ENCODE data around the gene ZNF579. TPM values are rescaled to one million over a fixed set of nuclear protein-coding genes. Genes with fewer than 3 reads are reported as not detected.

Gene ZNF579
- total RNA-seq, 1 donor: 6.9 TPM

DNA sequence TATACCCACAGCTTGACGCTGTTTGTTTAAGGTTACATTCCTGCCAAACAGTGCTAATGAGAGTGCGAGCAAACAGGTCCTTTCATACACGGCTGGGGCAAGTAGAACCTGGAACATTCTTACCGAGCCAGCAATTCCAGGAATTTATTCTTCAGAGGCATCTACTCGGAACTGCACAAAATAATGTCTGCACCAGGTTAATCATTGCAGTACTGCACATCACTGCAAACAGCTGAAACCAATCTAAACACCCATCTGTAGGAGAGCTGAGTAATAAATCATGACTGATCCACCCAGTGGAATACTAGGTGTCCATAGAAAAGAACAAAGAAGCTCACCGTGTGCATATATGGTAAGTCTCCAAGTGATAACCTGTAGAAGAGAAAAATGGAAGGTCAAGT, 1.2 kb upstream of the ZNF579 start:
- Histone ChIP-seq H3K27ac (ENCODE audit: low read depth, low read length) (no peak overlapping the region), H3K79me2 (ENCODE audit: insufficient read depth, low read length) (peaks cover 23% of the 10 kb centered on the region), H3K27me3 (ENCODE audit: insufficient read depth, low read length) (no peaks in the 10 kb centered on the region), H4K20me1 (ENCODE audit: insufficient read depth, low read length) (no peaks in the 10 kb centered on the region), H3K4me1 (ENCODE audit: insufficient read depth, low read length) (peaks cover 19% of the 10 kb centered on the region), H3K9me3 (ENCODE audit: low read depth, low read length) (no peaks in the 10 kb centered on the region), H3K4me2 (ENCODE audit: insufficient read depth, low read length) (peak overlapping the region; percentile 90), H3K4me3 (ENCODE audit: insufficient read depth, low read length) (no peak overlapping the region), H3K36me3 (ENCODE audit: insufficient read depth, low read length) (peaks cover 8% of the 10 kb centered on the region), H2AFZ (ENCODE audit: low read length) (no peak overlapping the region)
- TF ChIP-seq, protein P1, sequence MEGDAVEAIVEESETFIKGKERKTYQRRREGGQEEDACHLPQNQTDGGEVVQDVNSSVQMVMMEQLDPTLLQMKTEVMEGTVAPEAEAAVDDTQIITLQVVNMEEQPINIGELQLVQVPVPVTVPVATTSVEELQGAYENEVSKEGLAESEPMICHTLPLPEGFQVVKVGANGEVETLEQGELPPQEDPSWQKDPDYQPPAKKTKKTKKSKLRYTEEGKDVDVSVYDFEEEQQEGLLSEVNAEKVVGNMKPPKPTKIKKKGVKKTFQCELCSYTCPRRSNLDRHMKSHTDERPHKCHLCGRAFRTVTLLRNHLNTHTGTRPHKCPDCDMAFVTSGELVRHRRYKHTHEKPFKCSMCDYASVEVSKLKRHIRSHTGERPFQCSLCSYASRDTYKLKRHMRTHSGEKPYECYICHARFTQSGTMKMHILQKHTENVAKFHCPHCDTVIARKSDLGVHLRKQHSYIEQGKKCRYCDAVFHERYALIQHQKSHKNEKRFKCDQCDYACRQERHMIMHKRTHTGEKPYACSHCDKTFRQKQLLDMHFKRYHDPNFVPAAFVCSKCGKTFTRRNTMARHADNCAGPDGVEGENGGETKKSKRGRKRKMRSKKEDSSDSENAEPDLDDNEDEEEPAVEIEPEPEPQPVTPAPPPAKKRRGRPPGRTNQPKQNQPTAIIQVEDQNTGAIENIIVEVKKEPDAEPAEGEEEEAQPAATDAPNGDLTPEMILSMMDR (IDR thresholded peaks at IDR 0.05; ENCODE audit: extremely low read depth, low read depth, low read length): no peak
- peak; percentile 58 for DNase-seq (ENCODE audit: insufficient read length, low spot score, missing footprints)

DNA sequence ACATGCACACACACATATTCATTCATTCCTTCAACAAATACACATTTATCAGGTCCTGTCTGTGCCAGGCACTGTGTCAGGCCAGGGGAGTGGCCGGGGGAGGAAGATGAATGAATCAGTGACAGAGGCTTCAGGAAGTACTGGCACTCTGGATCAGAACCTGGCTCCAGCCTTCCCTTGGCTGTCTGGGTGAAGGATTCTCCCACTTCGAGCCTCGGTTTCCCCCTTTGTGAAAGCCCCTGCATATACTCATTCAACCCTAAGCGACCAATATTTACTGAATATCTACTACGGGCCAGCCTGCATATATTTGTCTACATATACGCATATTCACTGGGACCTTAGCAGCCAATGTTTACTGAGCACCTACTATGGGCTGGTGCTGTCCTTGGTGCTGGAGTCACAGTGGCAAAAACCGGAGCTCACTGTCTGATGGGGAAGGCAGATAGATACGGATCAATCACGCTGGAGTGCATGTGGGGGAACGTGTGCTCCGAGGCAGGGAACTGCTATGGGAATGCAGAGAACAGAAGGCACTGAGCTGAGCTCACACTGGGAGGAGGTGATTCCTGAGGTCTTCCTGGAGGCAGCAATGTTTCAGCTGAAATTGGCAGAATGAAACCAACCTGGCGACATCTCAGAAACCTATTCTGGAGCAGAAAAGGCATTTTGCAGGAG, 636 bp upstream of the ZNF579 start:
- DNase-seq (ENCODE audit: insufficient read length, low spot score, missing footprints): peak; percentile 62
- Histone ChIP-seq H3K27ac (ENCODE audit: low read depth, low read length) (peak overlapping the region; percentile 61), H3K9me3 (ENCODE audit: low read depth, low read length) (no peaks in the 10 kb centered on the region), H3K4me3 (ENCODE audit: insufficient read depth, low read length) (peak overlapping the region; percentile 93), H3K79me2 (ENCODE audit: insufficient read depth, low read length) (peaks cover 23% of the 10 kb centered on the region), H3K4me2 (ENCODE audit: insufficient read depth, low read length) (peak overlapping the region; percentile 90), H2AFZ (ENCODE audit: low read length) (peak overlapping the region; percentile 92), H4K20me1 (ENCODE audit: insufficient read depth, low read length) (no peaks in the 10 kb centered on the region), H3K4me1 (ENCODE audit: insufficient read depth, low read length) (peaks cover 16% of the 10 kb centered on the region), H3K27me3 (ENCODE audit: insufficient read depth, low read length) (no peaks in the 10 kb centered on the region), H3K36me3 (ENCODE audit: insufficient read depth, low read length) (peaks cover 10% of the 10 kb centered on the region)
- TF ChIP-seq, protein P1 (IDR thresholded peaks at IDR 0.05; ENCODE audit: extremely low read depth, low read depth, low read length): no peak

DNA sequence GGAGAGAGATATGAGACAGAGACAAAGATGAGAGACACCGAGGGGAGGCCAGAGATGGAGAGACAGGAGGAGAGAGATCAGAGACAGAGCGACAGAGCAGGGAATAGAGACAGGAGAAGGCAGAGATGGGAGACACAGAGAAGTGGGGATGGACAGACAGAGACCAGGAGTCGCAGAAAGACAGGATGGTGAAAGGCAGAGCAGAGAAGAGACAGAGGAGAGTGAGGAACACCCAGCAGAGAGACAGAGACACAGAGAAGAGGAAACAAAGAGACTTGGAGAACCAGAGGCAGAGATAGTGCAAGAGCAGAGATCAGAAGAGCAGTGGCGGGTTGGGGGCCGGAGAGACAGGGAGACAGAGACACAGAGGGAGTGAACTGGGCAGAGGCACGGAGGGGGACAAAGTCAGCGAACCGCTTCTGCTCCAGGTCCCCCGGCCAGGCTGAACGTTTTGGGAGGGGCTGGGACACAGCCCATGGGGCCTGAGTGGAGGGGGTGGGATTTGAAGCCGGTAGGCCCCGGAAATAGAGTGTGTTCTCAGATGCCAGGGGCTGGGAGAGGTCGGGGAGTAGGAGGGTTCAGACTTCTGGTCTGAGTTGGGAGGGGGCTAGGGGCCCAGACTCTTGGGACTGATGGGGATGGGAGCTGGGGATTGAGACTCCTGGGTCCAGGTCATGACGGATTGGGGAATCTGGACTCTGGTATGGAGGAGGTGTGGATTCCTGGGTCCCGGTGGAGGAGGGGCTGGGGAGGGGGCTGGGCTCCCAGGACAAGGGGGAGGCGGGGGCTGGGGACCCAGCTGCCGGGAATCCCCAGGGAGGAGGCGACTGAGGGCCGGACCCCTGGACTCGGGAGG, 654 bp downstream of the ZNF579 start:
- H3K9me3 ChIP-seq (ENCODE audit: low read depth, low read length): no peaks in the 10 kb centered on the region
- peak overlapping the region; percentile 90 for H3K4me2 ChIP-seq (ENCODE audit: insufficient read depth, low read length)
- H2AFZ ChIP-seq (ENCODE audit: low read length): peak overlapping the region; percentile 71
- DNase-seq (ENCODE audit: insufficient read length, low spot score, missing footprints): peak; percentile 97
- TF ChIP-seq, protein P1 (IDR thresholded peaks at IDR 0.05; ENCODE audit: extremely low read depth, low read depth, low read length): no peak
- peaks cover 23% of the 10 kb centered on the region for H3K79me2 ChIP-seq (ENCODE audit: insufficient read depth, low read length)
- H3K4me1 ChIP-seq (ENCODE audit: insufficient read depth, low read length): peaks cover 11% of the 10 kb centered on the region
- H3K36me3 ChIP-seq (ENCODE audit: insufficient read depth, low read length): peaks cover 10% of the 10 kb centered on the region
- no peaks in the 10 kb centered on the region for H4K20me1 ChIP-seq (ENCODE audit: insufficient read depth, low read length)
- peak overlapping the region; percentile 93 for H3K4me3 ChIP-seq (ENCODE audit: insufficient read depth, low read length)
- peak overlapping the region; percentile 70 for H3K27ac ChIP-seq (ENCODE audit: low read depth, low read length)
- no peaks in the 10 kb centered on the region for H3K27me3 ChIP-seq (ENCODE audit: insufficient read depth, low read length)

Data from osteoblast (primary cell).